Measurements from ENCODE around the gene GPC3.

DNA sequence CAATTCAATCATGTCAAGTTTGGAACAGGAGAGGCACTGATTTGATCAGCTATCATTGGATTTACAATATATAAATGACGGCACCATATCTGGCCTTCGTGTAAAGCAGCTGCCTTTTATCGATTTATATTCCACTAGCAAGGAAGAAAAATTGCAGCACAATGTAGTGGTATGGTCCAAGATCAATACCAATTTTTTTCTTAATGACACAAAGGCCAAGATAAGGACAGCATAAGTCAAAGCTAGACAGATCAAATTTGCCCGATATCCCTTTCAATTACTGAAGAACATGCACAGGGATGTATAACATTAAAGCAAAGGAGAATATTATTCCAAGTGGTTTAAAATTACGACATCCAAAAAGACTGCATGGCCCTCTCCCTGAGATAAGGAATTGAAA lies 167.4 kb downstream of the GPC3 start:
- TF ChIP-seq, protein P1, sequence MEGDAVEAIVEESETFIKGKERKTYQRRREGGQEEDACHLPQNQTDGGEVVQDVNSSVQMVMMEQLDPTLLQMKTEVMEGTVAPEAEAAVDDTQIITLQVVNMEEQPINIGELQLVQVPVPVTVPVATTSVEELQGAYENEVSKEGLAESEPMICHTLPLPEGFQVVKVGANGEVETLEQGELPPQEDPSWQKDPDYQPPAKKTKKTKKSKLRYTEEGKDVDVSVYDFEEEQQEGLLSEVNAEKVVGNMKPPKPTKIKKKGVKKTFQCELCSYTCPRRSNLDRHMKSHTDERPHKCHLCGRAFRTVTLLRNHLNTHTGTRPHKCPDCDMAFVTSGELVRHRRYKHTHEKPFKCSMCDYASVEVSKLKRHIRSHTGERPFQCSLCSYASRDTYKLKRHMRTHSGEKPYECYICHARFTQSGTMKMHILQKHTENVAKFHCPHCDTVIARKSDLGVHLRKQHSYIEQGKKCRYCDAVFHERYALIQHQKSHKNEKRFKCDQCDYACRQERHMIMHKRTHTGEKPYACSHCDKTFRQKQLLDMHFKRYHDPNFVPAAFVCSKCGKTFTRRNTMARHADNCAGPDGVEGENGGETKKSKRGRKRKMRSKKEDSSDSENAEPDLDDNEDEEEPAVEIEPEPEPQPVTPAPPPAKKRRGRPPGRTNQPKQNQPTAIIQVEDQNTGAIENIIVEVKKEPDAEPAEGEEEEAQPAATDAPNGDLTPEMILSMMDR (IDR thresholded peaks at IDR 0.05): no peak
- TF ChIP-seq POLR2A (IDR thresholded peaks at IDR 0.05): no peak
